Measurements from ENCODE around the gene MAB21L3.

DNA sequence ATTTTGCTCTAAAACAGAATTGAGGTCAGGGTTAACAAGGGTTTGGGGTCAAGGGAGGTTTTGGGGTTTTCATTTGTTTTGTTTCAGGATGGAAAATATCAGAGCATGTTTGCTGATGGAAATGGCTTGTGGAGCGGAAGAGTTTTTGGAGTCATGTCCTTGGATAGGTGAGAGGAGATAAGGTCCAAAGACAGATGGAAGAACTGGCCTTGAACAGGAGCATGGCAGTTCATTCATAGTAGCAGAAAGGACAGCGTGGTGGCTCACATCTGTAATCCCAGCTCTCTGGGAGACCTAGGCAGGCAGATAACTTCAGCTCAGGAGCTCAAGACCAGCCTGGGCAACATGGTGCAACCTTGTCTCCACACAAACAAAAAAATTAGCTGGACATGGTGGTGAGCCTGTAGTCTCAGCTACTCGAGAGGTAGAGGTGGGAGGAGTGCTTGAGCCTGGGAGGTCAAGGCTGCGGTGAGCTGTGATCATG lies 65.1 kb downstream of the MAB21L3 start:
- no peak for TF ChIP-seq CTCF (IDR thresholded peaks at IDR 0.05)
- TF ChIP-seq POLR2A (IDR thresholded peaks at IDR 0.05): no peak
